Colonic mucosa (tissue), 4 donors: ENCODE measurements around the gene WNK2. TPM values are rescaled to one million over a fixed set of nuclear protein-coding genes. Genes with fewer than 3 reads are reported as not detected.

Experiments used
- DNase-seq: peaks from one replicate; pipeline ENCODE4 v3.0.0-alpha.2; 2020
- H3K27ac ChIP-seq: fragments of 200-600 bp; one replicate; pipeline ENCODE4 v1.8.0; 2021
- H3K27me3 ChIP-seq: fragments of 200-600 bp; one replicate; pipeline ENCODE4 v1.8.0; 2021
- H3K36me3 ChIP-seq: fragments of 200-600 bp; one replicate; pipeline ENCODE4 v1.8.0; 2021
- H3K4me1 ChIP-seq: fragments of 200-600 bp; one replicate; pipeline ENCODE4 v1.8.0; 2021; ENCODE audit warnings: mild to moderate bottlenecking
- H3K4me3 ChIP-seq: fragments of 200-600 bp; one replicate; pipeline ENCODE4 v1.8.0; 2021
- H3K9ac ChIP-seq, 2 donors: one replicate each; pipeline ENCODE4 v1.7.0; 2013; ENCODE audit warnings: control low read depth in 2 of 2, low read depth in 2 of 2, low read length in 2 of 2
- H3K9me3 ChIP-seq: fragments of 200-600 bp; one replicate; pipeline ENCODE4 v1.8.0; 2021
- CTCF ChIP-seq: fragments of 200-600 bp; IDR thresholded peaks from one replicate; pipeline ENCODE4 v1.8.0; 2022; ENCODE audit warnings: antibody characterized with exemption, mild to moderate bottlenecking
- intact Hi-C: fragments of 100-400 bp; cut with DNase I; formaldehyde crosslinking; loops from one replicate; pipeline ENCODE4 v1.14.1; 2022
- total RNA-seq, 2 donors: library from RNA; stranded (reverse); fragmentation: NEBNext Ultra II Directional in 1 of 2; extraction: Animal tissue kit (Norgen Biotek cat#: 25700) in 1 of 2; gene quantifications; one replicate each; pipeline ENCODE4 v1.2.1, GENCODE V29; 2021
- donor health status: healthy.
- donor health status: DM: no; HTN: no; CAD: no.
- donor health status: DM: no; HTN: no; CAD: no.

Gene WNK2
- total RNA-seq, 2 donors from 2014 or later: 161 to 238 TPM

GRCh38 chr9:93287593-93287992 lies 103.7 kb downstream of the WNK2 start:
- Histone ChIP-seq H3K4me1 (no peaks in the 10 kb centered on the region), H3K9ac (no peak overlapping the region), H3K9me3 (no peaks in the 10 kb centered on the region), H3K36me3 (no peaks in the 10 kb centered on the region), H3K4me3 (no peak overlapping the region), H3K27me3 (no peaks in the 10 kb centered on the region), H3K27ac (no peak overlapping the region)
- intact Hi-C loops: no loop called here
- TF ChIP-seq CTCF: no peak
- no peak for DNase-seq

GRCh38 chr9:93288341-93288740 lies 104.4 kb downstream of the WNK2 start:
- DNase-seq: peak; percentile 21
- TF ChIP-seq CTCF: no peak
- Histone ChIP-seq H3K4me3 (no peak overlapping the region), H3K27me3 (no peaks in the 10 kb centered on the region), H3K9ac (no peak overlapping the region), H3K27ac (no peak overlapping the region), H3K36me3 (no peaks in the 10 kb centered on the region), H3K4me1 (no peaks in the 10 kb centered on the region), H3K9me3 (no peaks in the 10 kb centered on the region)
- intact Hi-C loops: no loop called here

- H3K4me1 ChIP-seq: no peaks in the 10 kb centered on the region
- DNase-seq: no peak
- H3K4me3 ChIP-seq: no peak overlapping the region
- no peaks in the 10 kb centered on the region for H3K27me3 ChIP-seq
- no peaks in the 10 kb centered on the region for H3K9me3 ChIP-seq
- intact Hi-C loops: no loop called here
- no peak overlapping the region for H3K27ac ChIP-seq
- H3K36me3 ChIP-seq: no peaks in the 10 kb centered on the region
- H3K9ac ChIP-seq: no peak overlapping the region
- no peak for TF ChIP-seq CTCF
Measured at GRCh38 chr9:93288891-93289883, 105.2 kb downstream of the WNK2 start.

- H3K4me1 ChIP-seq: peaks cover 5% of the 10 kb centered on the region
- H3K27me3 ChIP-seq: no peaks in the 10 kb centered on the region
- H3K27ac ChIP-seq: no peak overlapping the region
- no peak overlapping the region for H3K4me3 ChIP-seq
- DNase-seq: no peak
- no peaks in the 10 kb centered on the region for H3K9me3 ChIP-seq
- no peak for TF ChIP-seq CTCF
- no peak overlapping the region for H3K9ac ChIP-seq
- intact Hi-C loops: loop anchor here (10.0 kb wide), 1 partner anchor 56 kb away; no protein-coding TSS in a partner anchor
- H3K36me3 ChIP-seq: no peaks in the 10 kb centered on the region
Measured at GRCh38 chr9:93290495-93291434, 106.8 kb downstream of the WNK2 start.

GRCh38 chr9:93291536-93292287 lies 107.8 kb downstream of the WNK2 start:
- no peak overlapping the region for H3K9ac ChIP-seq
- DNase-seq: no peak
- H3K4me3 ChIP-seq: no peak overlapping the region
- intact Hi-C loops: loop anchor here (10.0 kb wide), 1 partner anchor 57 kb away; no protein-coding TSS in a partner anchor
- H3K4me1 ChIP-seq: peaks cover 5% of the 10 kb centered on the region
- H3K27ac ChIP-seq: no peak overlapping the region
- H3K9me3 ChIP-seq: no peaks in the 10 kb centered on the region
- TF ChIP-seq CTCF: no peak
- H3K27me3 ChIP-seq: no peaks in the 10 kb centered on the region
- H3K36me3 ChIP-seq: no peaks in the 10 kb centered on the region
